Karpas-422 (cell line): Measurements from ENCODE around the gene CHMP3. TPM values are rescaled to one million over a fixed set of nuclear protein-coding genes. Genes with fewer than 3 reads are reported as not detected.
A peak's percentile ranks its signal among the peaks of the same experiment; 100 is the strongest.
"Not testable (repeated sequence)": the region's sequence is repeated elsewhere in the genome, so short reads cannot be mapped to it uniquely, and the experiment has no call there.

Source experiments
- DNase-seq: peaks from one replicate; pipeline ENCODE4 v3.0.0-alpha.2; 2015
- H2AFZ ChIP-seq: fragments of 200-600 bp; sonication (generic); 2 replicates; pipeline ENCODE4 v1.6.1; 2014; ENCODE audit warnings: antibody characterized with exemption, low read length, mixed read lengths
- H3K27ac ChIP-seq: fragments of 200-600 bp; sonication (generic); 2 replicates; pipeline ENCODE4 v1.5.1; 2014; ENCODE audit warnings: mild to moderate bottlenecking, low read length, moderate library complexity
- H3K27me3 ChIP-seq: fragments of 200-600 bp; sonication (generic); 2 replicates; pipeline ENCODE4 v1.6.1; 2014; ENCODE audit warnings: low read length, mixed read lengths
- H3K36me3 ChIP-seq: fragments of 200-600 bp; sonication (generic); 2 replicates; pipeline ENCODE4 v1.6.1; 2014; ENCODE audit warnings: low read length, mixed read lengths; ENCODE audit not compliant: insufficient read depth
- H3K4me1 ChIP-seq: fragments of 200-600 bp; sonication (generic); 2 replicates; pipeline ENCODE4 v1.6.1; 2014; ENCODE audit warnings: mild to moderate bottlenecking, low read length, mixed read lengths
- H3K4me2 ChIP-seq: fragments of 200-600 bp; sonication (generic); 2 replicates; pipeline ENCODE4 v1.6.1; 2014; ENCODE audit warnings: low read length, low read depth, mild to moderate bottlenecking; ENCODE audit not compliant: poor library complexity, severe bottlenecking
- H3K4me3 ChIP-seq: fragments of 200-600 bp; sonication (generic); 2 replicates; pipeline ENCODE4 v1.5.1; 2014; ENCODE audit warnings: mild to moderate bottlenecking, antibody characterized with exemption, low read length, mixed read lengths
- H3K79me2 ChIP-seq: fragments of 200-600 bp; sonication (generic); 2 replicates; pipeline ENCODE4 v1.6.1; 2014; ENCODE audit warnings: mild to moderate bottlenecking, low read length, mixed read lengths
- H3K9ac ChIP-seq: fragments of 200-600 bp; sonication (generic); 2 replicates; pipeline ENCODE4 v1.6.0; 2014; ENCODE audit warnings: low read length
- H3K9me2 ChIP-seq: fragments of 200-600 bp; sonication (generic), shearing (Covaris generic); replicated peaks from 2 replicates; pipeline ENCODE4 v1.6.0; 2014; ENCODE audit warnings: mild to moderate bottlenecking, low read length, moderate library complexity; ENCODE audit not compliant: insufficient read depth
- H3K9me3 ChIP-seq: fragments of 300-700, 200-600 bp; sonication (generic); 2 replicates; pipeline ENCODE4 v1.6.1; 2014; ENCODE audit warnings: low read length, mixed read lengths
- H4K20me1 ChIP-seq: fragments of 200-600 bp; sonication (generic); 2 replicates; pipeline ENCODE4 v1.6.1; 2014; ENCODE audit warnings: mild to moderate bottlenecking, antibody characterized with exemption, low read length, low read depth; ENCODE audit not compliant: insufficient read depth
- total RNA-seq: library from RNA; depleted of rRNA; stranded (reverse); fragments of >200 nt; shearing (Covaris generic); gene quantifications from 2 replicates; pipeline ENCODE4 v1.2.3, GENCODE V29; 2014; ENCODE audit warnings: low replicate concordance

The CHMP3 gene
- total RNA-seq, 1 experiment from 2014 or later, result 34.4 TPM

DNA sequence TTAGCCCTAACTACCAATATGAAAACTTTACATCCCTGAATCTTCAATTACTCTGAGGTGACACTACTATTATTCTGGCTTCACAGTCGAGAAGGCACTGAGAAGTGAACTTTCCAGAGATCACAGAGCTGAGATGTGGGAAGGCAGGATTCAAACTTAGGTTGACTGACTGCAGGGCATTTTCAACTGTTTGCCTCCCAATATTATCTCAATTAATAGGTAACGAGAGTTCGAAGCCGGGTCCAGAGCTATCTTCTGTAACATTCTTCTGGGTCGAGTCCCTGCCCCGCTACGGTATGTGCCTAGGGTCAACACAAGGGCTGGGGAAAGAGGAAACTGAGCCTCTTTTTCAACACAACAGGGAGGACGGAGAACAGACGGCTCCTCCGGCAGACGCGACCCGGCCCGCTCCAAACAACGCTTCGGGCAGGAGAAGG is 740 bp downstream of the CHMP3 start:
- Histone ChIP-seq H3K4me3 (peak overlapping the region; percentile 98), H3K27me3 (no peaks in the 10 kb centered on the region), H3K9me2 (no peaks in the 10 kb centered on the region; the same call in 1 of the 2 replicates), H3K4me1 (peaks cover 21% of the 10 kb centered on the region), H3K9me3 (no peaks in the 10 kb centered on the region), H3K4me2 (peak overlapping the region; percentile 97), H4K20me1 (0 out of 2 replicates have a peak, but pooled peaks cover 3% of the 10 kb centered on the region), H3K9ac (peak overlapping the region; percentile 93), H2AFZ (peak overlapping the region; percentile 81), H3K36me3 (peaks cover 12% of the 10 kb centered on the region; the same call in 1 of the 2 replicates), H3K79me2 (peaks cover 54% of the 10 kb centered on the region), H3K27ac (peak overlapping the region; percentile 83)
- DNase-seq, result no peak

DNA sequence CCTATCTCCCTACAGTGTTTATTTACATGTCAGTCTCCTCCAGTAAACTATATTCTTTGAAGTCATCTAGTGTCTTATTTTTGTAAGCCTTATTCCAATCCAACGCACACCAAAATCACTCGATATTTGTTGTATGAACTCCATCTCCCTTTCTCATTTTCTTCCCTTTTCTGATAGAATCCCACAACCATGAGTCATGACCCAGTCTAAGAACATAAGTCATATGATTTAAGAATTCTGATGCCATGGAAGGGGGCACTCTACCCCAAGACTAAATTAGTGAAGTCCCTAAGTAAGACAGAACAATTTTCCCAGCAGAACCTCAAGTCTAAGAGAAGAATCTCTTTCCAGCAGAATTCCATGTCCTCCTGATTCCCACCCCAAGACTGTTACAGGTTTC is 5.4 kb downstream of the CHMP3 start:
- Histone ChIP-seq H3K4me1 (peaks cover 14% of the 10 kb centered on the region), H3K4me3 (no peak overlapping the region), H3K4me2 (no peak overlapping the region), H3K27ac (no peak overlapping the region), H3K79me2 (peaks cover 99% of the 10 kb centered on the region), H3K27me3 (no peaks in the 10 kb centered on the region), H3K9me2 (no peaks in the 10 kb centered on the region), H2AFZ (no peak overlapping the region), H3K9me3 (peaks cover 4% of the 10 kb centered on the region; the same call in 1 of the 2 replicates), H3K9ac (no peak overlapping the region), H4K20me1 (0 out of 2 replicates have a peak, but pooled peaks cover 3% of the 10 kb centered on the region), H3K36me3 (peaks cover 37% of the 10 kb centered on the region)
- DNase-seq, result no peak

DNA sequence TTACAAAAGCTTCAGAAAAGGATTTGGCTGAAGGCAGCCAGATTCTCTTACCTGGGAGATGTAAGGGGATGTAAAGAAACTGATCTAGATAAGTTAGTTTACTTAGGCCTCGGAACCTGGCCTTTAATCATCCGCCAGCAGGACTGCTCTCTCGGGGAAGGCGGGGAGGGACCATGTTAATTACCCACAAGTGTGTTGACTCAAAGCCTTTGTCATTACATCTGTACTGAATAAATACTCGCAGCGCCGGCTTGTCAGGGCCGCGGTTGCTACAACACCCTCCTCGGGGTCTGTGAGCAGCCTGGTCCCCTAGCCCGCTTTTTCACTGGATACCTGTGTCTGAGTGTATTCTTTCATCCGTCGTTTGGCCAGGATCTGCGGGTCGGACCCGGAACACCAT is 6.7 kb downstream of the CHMP3 start:
- Histone ChIP-seq H4K20me1 (no peaks in the 10 kb centered on the region), H3K36me3 (peaks cover 47% of the 10 kb centered on the region)

GRCh38 chr2:86552889-86553288 is 10.4 kb downstream of the CHMP3 start:
- Histone ChIP-seq H3K9ac (no peak overlapping the region), H3K27me3 (no peaks in the 10 kb centered on the region), H3K4me2 (no peak overlapping the region), H3K9me2 (no peaks in the 10 kb centered on the region), H3K4me3 (no peak overlapping the region), H3K4me1 (no peaks in the 10 kb centered on the region), H2AFZ (no peak overlapping the region), H4K20me1 (no peaks in the 10 kb centered on the region), H3K9me3 (peaks cover 27% of the 10 kb centered on the region), H3K27ac (no peak overlapping the region), H3K36me3 (peaks cover 49% of the 10 kb centered on the region), H3K79me2 (peaks cover 80% of the 10 kb centered on the region)
- DNase-seq, result no peak

More for the DNA sequence above, 6.7 kb downstream of the CHMP3 start:
- Histone ChIP-seq H3K4me3 (no peak overlapping the region), H3K27me3 (no peaks in the 10 kb centered on the region), H3K27ac (no peak overlapping the region), H3K9ac (no peak overlapping the region), H3K9me2 (no peaks in the 10 kb centered on the region), H3K4me2 (no peak overlapping the region), H3K9me3 (peaks cover 15% of the 10 kb centered on the region), H3K4me1 (peaks cover 6% of the 10 kb centered on the region), H3K79me2 (peaks cover 99% of the 10 kb centered on the region), H2AFZ (no peak overlapping the region)
- no peak for DNase-seq

GRCh38 chr2:86549963-86550725 is 13.1 kb downstream of the CHMP3 start:
- DNase-seq, H3K4me3 ChIP-seq, H4K20me1 ChIP-seq, H3K9ac ChIP-seq, H3K27ac ChIP-seq, H3K27me3 ChIP-seq, H3K4me1 ChIP-seq, H3K4me2 ChIP-seq, H3K9me2 ChIP-seq, H2AFZ ChIP-seq: not testable (repeated sequence)
- Histone ChIP-seq H3K79me2 (peaks cover 68% of the 10 kb centered on the region), H3K36me3 (peaks cover 46% of the 10 kb centered on the region), H3K9me3 (peaks cover 43% of the 10 kb centered on the region)

- H3K4me2 ChIP-seq, H3K4me3 ChIP-seq, H2AFZ ChIP-seq, H3K27ac ChIP-seq, H3K9ac ChIP-seq, H3K9me2 ChIP-seq, H3K27me3 ChIP-seq, H3K4me1 ChIP-seq, DNase-seq, H4K20me1 ChIP-seq: not testable (repeated sequence)
- H3K36me3 ChIP-seq, result peaks cover 44% of the 10 kb centered on the region
- peaks cover 43% of the 10 kb centered on the region for H3K9me3 ChIP-seq
- peaks cover 62% of the 10 kb centered on the region for H3K79me2 ChIP-seq
Observed at GRCh38 chr2:86549440-86549839, 13.8 kb downstream of the CHMP3 start.

GRCh38 chr2:86548913-86549396 is 14.3 kb downstream of the CHMP3 start:
- H2AFZ ChIP-seq, H3K4me2 ChIP-seq, H3K4me3 ChIP-seq, H3K27me3 ChIP-seq, DNase-seq, H3K27ac ChIP-seq, H3K4me1 ChIP-seq, H4K20me1 ChIP-seq, H3K9me2 ChIP-seq, H3K9ac ChIP-seq: not testable (repeated sequence)
- Histone ChIP-seq H3K36me3 (peaks cover 42% of the 10 kb centered on the region), H3K9me3 (peaks cover 44% of the 10 kb centered on the region), H3K79me2 (peaks cover 58% of the 10 kb centered on the region)

GRCh38 chr2:86548165-86548912 is 14.9 kb downstream of the CHMP3 start:
- H3K4me3 ChIP-seq, H3K4me2 ChIP-seq, H3K9ac ChIP-seq, H3K27ac ChIP-seq, H3K9me2 ChIP-seq, H3K27me3 ChIP-seq, H4K20me1 ChIP-seq, H2AFZ ChIP-seq, DNase-seq, H3K4me1 ChIP-seq: not testable (repeated sequence)
- Histone ChIP-seq H3K79me2 (peaks cover 58% of the 10 kb centered on the region), H3K36me3 (peaks cover 39% of the 10 kb centered on the region), H3K9me3 (peaks cover 43% of the 10 kb centered on the region)
